HCT116 (cell line): ENCODE measurements around the gene CDK14.

Source experiments
- EGR1 ChIP-seq: IDR thresholded peaks from 2 replicates; pipeline ENCODE4 v1.6.1; 2012; ENCODE audit warnings: low read depth
- EZH2 ChIP-seq: fragments of 200-600 bp; sonication (generic); IDR thresholded peaks from 2 replicates; pipeline ENCODE4 v1.6.1; 2017; ENCODE audit warnings: antibody characterized with exemption, mixed run types
- EZH2phosphoT487 ChIP-seq: fragments of 200-600 bp; IDR thresholded peaks from 2 replicates; pipeline ENCODE4 v1.6.1; 2018; ENCODE audit warnings: antibody characterized with exemption, borderline replicate concordance
- POLR2A ChIP-seq: IDR thresholded peaks from 2 replicates; pipeline ENCODE4 v1.7.0; 2011; ENCODE audit warnings: borderline replicate concordance; ENCODE audit not compliant: insufficient read depth, insufficient read length; ENCODE audit errors: extremely low read depth
- RAD21 ChIP-seq: IDR thresholded peaks from 2 replicates; pipeline ENCODE4 v1.6.1; 2012; ENCODE audit warnings: low read depth, mild to moderate bottlenecking
- SP1 ChIP-seq: IDR thresholded peaks from 2 replicates; pipeline ENCODE4 v1.6.1; 2012; ENCODE audit warnings: low read depth
- TF ChIP-seq, protein P1 (sequence below), 3 experiments: fragments of 200-600 bp in 1 of 3; sonication (generic) in 1 of 3; IDR thresholded peaks in 2 of 3; conservative IDR thresholded peaks in 1 of 3; 2 replicates each; pipeline ENCODE4 v1.5.1; 2012 to 2017; ENCODE audit warnings: low read depth in 2 of 3, low read length in 2 of 3, antibody characterized with exemption in 1 of 3, borderline replicate concordance in 1 of 3, control low read depth in 1 of 3, mild to moderate bottlenecking in 1 of 3, mixed read lengths in 1 of 3, mixed run types in 1 of 3, moderate library complexity in 1 of 3; ENCODE audit not compliant: insufficient read depth in 1 of 3
- TF ChIP-seq, protein P2 (sequence below): IDR thresholded peaks from 2 replicates; pipeline ENCODE4 v1.6.1; 2012

- TF ChIP-seq, protein P1, sequence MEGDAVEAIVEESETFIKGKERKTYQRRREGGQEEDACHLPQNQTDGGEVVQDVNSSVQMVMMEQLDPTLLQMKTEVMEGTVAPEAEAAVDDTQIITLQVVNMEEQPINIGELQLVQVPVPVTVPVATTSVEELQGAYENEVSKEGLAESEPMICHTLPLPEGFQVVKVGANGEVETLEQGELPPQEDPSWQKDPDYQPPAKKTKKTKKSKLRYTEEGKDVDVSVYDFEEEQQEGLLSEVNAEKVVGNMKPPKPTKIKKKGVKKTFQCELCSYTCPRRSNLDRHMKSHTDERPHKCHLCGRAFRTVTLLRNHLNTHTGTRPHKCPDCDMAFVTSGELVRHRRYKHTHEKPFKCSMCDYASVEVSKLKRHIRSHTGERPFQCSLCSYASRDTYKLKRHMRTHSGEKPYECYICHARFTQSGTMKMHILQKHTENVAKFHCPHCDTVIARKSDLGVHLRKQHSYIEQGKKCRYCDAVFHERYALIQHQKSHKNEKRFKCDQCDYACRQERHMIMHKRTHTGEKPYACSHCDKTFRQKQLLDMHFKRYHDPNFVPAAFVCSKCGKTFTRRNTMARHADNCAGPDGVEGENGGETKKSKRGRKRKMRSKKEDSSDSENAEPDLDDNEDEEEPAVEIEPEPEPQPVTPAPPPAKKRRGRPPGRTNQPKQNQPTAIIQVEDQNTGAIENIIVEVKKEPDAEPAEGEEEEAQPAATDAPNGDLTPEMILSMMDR (IDR thresholded peaks at IDR 0.05 in 2 of 3, conservative IDR thresholded peaks at IDR 0.05 in 1 of 3; ENCODE audit: borderline replicate concordance in 1 of 3, insufficient read depth in 1 of 3, low read depth in 2 of 3, low read length in 2 of 3) = no peak
- no peak for TF ChIP-seq EZH2phosphoT487
- no peak for TF ChIP-seq SP1
- TF ChIP-seq EGR1 = no peak
- TF ChIP-seq POLR2A = no peak
- no peak for TF ChIP-seq RAD21
- TF ChIP-seq EZH2 = no peak
- TF ChIP-seq, protein P2, sequence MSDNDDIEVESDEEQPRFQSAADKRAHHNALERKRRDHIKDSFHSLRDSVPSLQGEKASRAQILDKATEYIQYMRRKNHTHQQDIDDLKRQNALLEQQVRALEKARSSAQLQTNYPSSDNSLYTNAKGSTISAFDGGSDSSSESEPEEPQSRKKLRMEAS = no peak
Measured at GRCh38 chr7:91033574-91033973, 437.5 kb downstream of the CDK14 start.
